Skin epidermis (tissue), 12 donors: Measurements from ENCODE around the gene CD9.
"Not testable (repeated sequence)": the region's sequence is repeated elsewhere in the genome, so short reads cannot be mapped to it uniquely, and the experiment has no call there.

Experiments
- H3K27ac ChIP-seq, 21 experiments: fragments of 200-600 bp; sonication (generic) in 11 of 21; one replicate each; pipeline ENCODE4 v1.5.0; 2020; ENCODE audit warnings: mild to moderate bottlenecking in 3 of 21, inconsistent platforms in 2 of 21, moderate library complexity in 2 of 21
- H3K4me3 ChIP-seq, 7 experiments: fragments of 200-600 bp; sonication (generic) in 2 of 7; one replicate each; pipeline ENCODE4 v1.5.0; 2020; ENCODE audit warnings: inconsistent platforms in 2 of 7, mild to moderate bottlenecking in 2 of 7, moderate library complexity in 1 of 7

The CD9 gene

GRCh38 chr12:6178981-6179761 lies 21.0 kb upstream of the CD9 start:
- Histone ChIP-seq H3K4me3 (no peak overlapping the region), H3K27ac (peak overlapping the region in 10 of 21 experiments; percentile 17 to 77 (median 45))

GRCh38 chr12:6180268-6181051 lies 19.7 kb upstream of the CD9 start:
- Histone ChIP-seq H3K27ac (peak overlapping the region in 14 of 21 experiments; percentile 1 to 77 (median 46)), H3K4me3 (no peak overlapping the region)

GRCh38 chr12:6181166-6181565 lies 19.0 kb upstream of the CD9 start:
- no peak overlapping the region for H3K4me3 ChIP-seq
- H3K27ac ChIP-seq = peak overlapping the region in 10 of 21 experiments; percentile 12 to 85 (median 65)

- no peak overlapping the region for H3K4me3 ChIP-seq
- H3K27ac ChIP-seq = peak overlapping the region in 20 of 21 experiments; percentile 6 to 85 (median 76)
Measured at GRCh38 chr12:6181583-6182278, 18.5 kb upstream of the CD9 start.

- peak overlapping the region in 20 of 21 experiments; percentile 6 to 85 (median 76) for H3K27ac ChIP-seq
- no peak overlapping the region for H3K4me3 ChIP-seq
Measured at GRCh38 chr12:6182279-6182898, 17.8 kb upstream of the CD9 start.

- no peak overlapping the region for H3K4me3 ChIP-seq
Measured at GRCh38 chr12:6183689-6184428, 16.3 kb upstream of the CD9 start.

GRCh38 chr12:6185961-6186827 lies 14.0 kb upstream of the CD9 start:
- H3K27ac ChIP-seq = peak overlapping the region in 2 of 21 experiments; percentile 54 to 71
- no peak overlapping the region for H3K4me3 ChIP-seq

More at GRCh38 chr12:6183689-6184428, 16.3 kb upstream of the CD9 start:
- H3K27ac ChIP-seq = peak overlapping the region in 17 of 21 experiments; percentile 56 to 85 (median 77)

GRCh38 chr12:6187948-6188793 lies 12.0 kb upstream of the CD9 start:
- Histone ChIP-seq H3K27ac (peak overlapping the region in 2 of 21 experiments; percentile 57 to 69), H3K4me3 (no peak overlapping the region)

- no peak overlapping the region for H3K4me3 ChIP-seq
- H3K27ac ChIP-seq = no peak overlapping the region
Measured at GRCh38 chr12:6189028-6189427, 11.2 kb upstream of the CD9 start.

- H3K27ac ChIP-seq, H3K4me3 ChIP-seq: not testable (repeated sequence)
Measured at GRCh38 chr12:6189952-6190598, 10.1 kb upstream of the CD9 start.

- not testable (repeated sequence) for H3K27ac ChIP-seq, H3K4me3 ChIP-seq
Measured at GRCh38 chr12:6190767-6191530, 9.3 kb upstream of the CD9 start.

GRCh38 chr12:6192604-6193380 lies 7.4 kb upstream of the CD9 start:
- H3K27ac ChIP-seq = no peak overlapping the region
- no peak overlapping the region for H3K4me3 ChIP-seq

- Histone ChIP-seq H3K27ac (no peak overlapping the region), H3K4me3 (no peak overlapping the region)
Measured at GRCh38 chr12:6193853-6194815, 6.1 kb upstream of the CD9 start.
